B cell (primary cell): Measurements from ENCODE around the gene RGS6. TPM values are rescaled to one million over a fixed set of nuclear protein-coding genes. Genes with fewer than 3 reads are reported as not detected.

ENCODE experiments used
- ATAC-seq: fragments of 200-7000 bp; cut with Tn5 transposase; one replicate; pipeline ENCODE4 v1.10.0; 2021; ENCODE audit warnings: low read depth, mild to moderate bottlenecking, moderate number of reproducible peaks, moderate library complexity
- CTCF ChIA-PET: fragments of 350-600 bp; sonication (Branson Sonifier 250); formaldehyde crosslinking; loops from one replicate; lab custom pipeline; 2021; ENCODE audit warnings: antibody characterized with exemption, inconsistent platforms; lab: Charles Lee
- POLR2A ChIA-PET: fragments of 350-600 bp; sonication (Branson Sonifier 250); formaldehyde crosslinking; loops from one replicate; lab custom pipeline; 2021; ENCODE audit warnings: antibody characterized with exemption; lab: Charles Lee
- DNase-seq: peaks from one replicate; pipeline ENCODE4 v3.0.0; 2013
- H2AFZ ChIP-seq: 2 replicates; pipeline ENCODE4 v1.6.1; 2012; ENCODE audit warnings: mild to moderate bottlenecking, low read depth, low read length; ENCODE audit not compliant: insufficient read depth, poor library complexity, severe bottlenecking
- H3K27ac ChIP-seq, 2 donors: 1 replicate in 1 of 2; 2 replicates in 1 of 2; pipeline ENCODE4 v1.5.1; 2012 to 2013; ENCODE audit warnings: low read length in 2 of 2, mild to moderate bottlenecking in 2 of 2, moderate library complexity in 1 of 2
- H3K27me3 ChIP-seq, 4 experiments: fragments of 200-600 bp in 1 of 4; sonication (generic) in 1 of 4; replicated peaks in 1 of 4; 1 replicate in 2 of 4; 2 replicates in 2 of 4; pipeline versions ENCODE4 v1.6.1 to v1.7.0; 2013 to 2016; ENCODE audit warnings: low read length in 3 of 4, mild to moderate bottlenecking in 2 of 4, mixed read lengths in 1 of 4, moderate library complexity in 1 of 4; ENCODE audit not compliant: insufficient read depth in 4 of 4, control insufficient read depth in 3 of 4; ENCODE audit errors: control extremely low read depth in 1 of 4
- H3K36me3 ChIP-seq, 2 experiments: replicated peaks in 1 of 2; 1 replicate in 1 of 2; 2 replicates in 1 of 2; pipeline versions ENCODE4 v1.6.1 to v1.7.1; 2013; ENCODE audit warnings: low read length in 1 of 2; ENCODE audit not compliant: insufficient read depth in 2 of 2, control insufficient read depth in 1 of 2; ENCODE audit errors: control extremely low read depth in 1 of 2, extremely low read depth in 1 of 2
- H3K4me1 ChIP-seq, 2 donors: fragments of 200-600 bp in 1 of 2; sonication (generic) in 1 of 2; 1 replicate in 1 of 2; 2 replicates in 1 of 2; pipeline versions ENCODE4 v1.5.1 to v1.6.1; 2013 to 2017; ENCODE audit warnings: low read length in 2 of 2; ENCODE audit not compliant: control insufficient read depth in 2 of 2, insufficient read depth in 2 of 2
- H3K4me2 ChIP-seq: replicated peaks from 2 replicates; pipeline ENCODE3; 2012; ENCODE audit warnings: mild to moderate bottlenecking, low read depth, low read length; ENCODE audit not compliant: poor library complexity, severe bottlenecking
- H3K4me3 ChIP-seq, 5 experiments: fragments of 200-600 bp in 1 of 5; sonication (generic) in 1 of 5; 1 replicate in 3 of 5; 2 replicates in 2 of 5; pipeline versions ENCODE4 v1.5.1 to v1.7.0; 2011 to 2016; ENCODE audit warnings: low read length in 4 of 5, mild to moderate bottlenecking in 4 of 5, low read depth in 2 of 5, control low read depth in 1 of 5, moderate library complexity in 1 of 5; ENCODE audit not compliant: insufficient read depth in 1 of 5; ENCODE audit errors: control extremely low read depth in 1 of 5, extremely low read depth in 1 of 5
- H3K79me2 ChIP-seq: fragments of 200-600 bp; sonication (generic); one replicate; pipeline ENCODE4 v1.6.0; 2016; ENCODE audit warnings: low read length; ENCODE audit not compliant: control insufficient read depth, insufficient read depth
- H3K9ac ChIP-seq: fragments of 200-600 bp; sonication (generic); 2 replicates; pipeline ENCODE4 v1.6.1; 2017; ENCODE audit warnings: mild to moderate bottlenecking, low read length, moderate library complexity
- H3K9me3 ChIP-seq, 3 donors: one replicate each; pipeline versions ENCODE4 v1.6.1 to v1.7.1; 2013; ENCODE audit warnings: low read length in 2 of 3; ENCODE audit not compliant: control insufficient read depth in 2 of 3, insufficient read depth in 1 of 3; ENCODE audit errors: control extremely low read depth in 1 of 3
- H4K20me1 ChIP-seq: 2 replicates; pipeline ENCODE4 v1.6.0; 2012; ENCODE audit warnings: mild to moderate bottlenecking, low read length; ENCODE audit not compliant: insufficient read depth, control insufficient read depth, poor library complexity, severe bottlenecking
- H3K27ac Mint-ChIP-seq: one replicate; pipeline ENCODE4 v1.8.0; 2021; ENCODE audit warnings: mixed read lengths
- H3K27me3 Mint-ChIP-seq: one replicate; pipeline ENCODE4 v1.8.0; 2021; ENCODE audit warnings: mixed read lengths
- H3K4me1 Mint-ChIP-seq: one replicate; pipeline ENCODE4 v1.8.0; 2021; ENCODE audit warnings: mixed read lengths
- H3K4me3 Mint-ChIP-seq: one replicate; pipeline ENCODE4 v1.8.0; 2021; ENCODE audit warnings: mixed read lengths
- H3K9me3 Mint-ChIP-seq: one replicate; pipeline ENCODE4 v1.8.0; 2022; ENCODE audit warnings: mixed read lengths; ENCODE audit not compliant: insufficient read depth
- CTCF ChIP-seq: fragments of 200-600 bp; IDR thresholded peaks from one replicate; pipeline ENCODE4 v1.8.0; 2022; ENCODE audit warnings: antibody characterized with exemption, mild to moderate bottlenecking
- EZH2 ChIP-seq: IDR thresholded peaks from 2 replicates; pipeline ENCODE4 v1.6.1; 2012; ENCODE audit warnings: borderline replicate concordance, low read depth, mild to moderate bottlenecking, moderate library complexity, low read length; ENCODE audit not compliant: insufficient read depth, poor library complexity, severe bottlenecking
- WGBS: methylation state at CpG from one replicate; pipeline ENCODE4 v1.1.5; 2013; ENCODE audit warnings: missing lambda C conversion rate; ENCODE audit not compliant: insufficient coverage; 5-methylcytosine and 5-hydroxymethylcytosine counted together
- intact Hi-C: fragments of 100-400 bp; cut with micrococcal nuclease; formaldehyde crosslinking; loops from one replicate; pipeline ENCODE4 v1.10.0; 2022
- polyA plus RNA-seq: library from polyadenylated mRNA; depleted of rRNA; stranded (reverse); fragments of >200 nt; gene quantifications from 2 replicates; pipeline ENCODE4 v1.2.3, GENCODE V29; 2012
- total RNA-seq, 2 donors: library from RNA; stranded (reverse); fragments of 120-200 nt in 1 of 2; gene quantifications; 1 replicate in 1 of 2; 2 replicates in 1 of 2; pipeline versions ENCODE4 v1.2.3 to v1.2.4, GENCODE V29; 2013 to 2022

The RGS6 gene
- total and polyA plus RNA-seq, 2 donors (not counting 1 experiment from before 2014, with no cell fraction given), result 0.07 TPM; not detected in 1

- ATAC-seq, result no peak
- no peak overlapping the region for H2AFZ ChIP-seq
- no peak overlapping the region for H3K4me3 Mint-ChIP-seq
- WGBS, result no CpG with 5 or more reads among the region's 1 CpG
- no peaks in the 10 kb centered on the region for H3K79me2 ChIP-seq
- TF ChIP-seq CTCF, result no peak
- no peak for TF ChIP-seq EZH2
- no peak overlapping the region for H3K9ac ChIP-seq
- POLR2A ChIA-PET, result no interaction called here
- H3K9me3 ChIP-seq, result no peaks in the 10 kb centered on the region
- H3K9me3 Mint-ChIP-seq, result no peaks in the 10 kb centered on the region
- H3K4me2 ChIP-seq, result no peak overlapping the region
- no peaks in the 10 kb centered on the region for H4K20me1 ChIP-seq
- H3K36me3 ChIP-seq, result no peaks in the 10 kb centered on the region
- H3K27ac Mint-ChIP-seq, result no peak overlapping the region
- no peaks in the 10 kb centered on the region for H3K4me1 ChIP-seq
- no peak for DNase-seq
- no peak overlapping the region for H3K27ac ChIP-seq
- CTCF ChIA-PET, result interaction anchor here (0.7 kb wide), 1 partner anchor 1153 kb away, joined by 3 read pairs; no protein-coding TSS in a partner anchor
- H3K27me3 Mint-ChIP-seq, result peaks cover 26% of the 10 kb centered on the region
- intact Hi-C loops, result no loop called here
- no peak overlapping the region for H3K4me3 ChIP-seq
- H3K27me3 ChIP-seq, result peaks cover 0 to 24% (median 9%) of the 10 kb centered on the region in 4 experiments
- no peaks in the 10 kb centered on the region for H3K4me1 Mint-ChIP-seq
These were observed 360.4 kb downstream of the RGS6 start for GRCh38 chr14:72292689-72293024.

GRCh38 chr14:72301352-72301751 lies 369.1 kb downstream of the RGS6 start:
- H3K4me1 ChIP-seq, result no peaks in the 10 kb centered on the region
- ATAC-seq (no peak), DNase-seq (no peak)
- WGBS, result no CpG with 5 or more reads among the region's 3 CpGs
- H3K4me1 Mint-ChIP-seq, result no peaks in the 10 kb centered on the region
- no peaks in the 10 kb centered on the region for H3K36me3 ChIP-seq
- H4K20me1 ChIP-seq, result no peaks in the 10 kb centered on the region
- H3K4me3 Mint-ChIP-seq, result no peak overlapping the region
- H3K27me3 ChIP-seq, result peaks cover 0 to 3% (median under 1%) of the 10 kb centered on the region in 4 experiments
- ChIA-PET CTCF (no interaction called here), POLR2A (no interaction called here)
- H3K9ac ChIP-seq, result no peak overlapping the region
- no peak overlapping the region for H3K27ac ChIP-seq
- no peak for TF ChIP-seq EZH2
- TF ChIP-seq CTCF, result no peak
- H3K27me3 Mint-ChIP-seq, result peaks cover 43% of the 10 kb centered on the region
- H3K9me3 ChIP-seq, result peaks cover 0 to 5% (median 1%) of the 10 kb centered on the region in 3 donors
- H3K4me3 ChIP-seq, result no peak overlapping the region
- H3K79me2 ChIP-seq, result no peaks in the 10 kb centered on the region
- H3K4me2 ChIP-seq, result no peak overlapping the region
- intact Hi-C loops, result no loop called here
- H3K27ac Mint-ChIP-seq, result no peak overlapping the region
- H2AFZ ChIP-seq, result no peak overlapping the region
- peaks cover 9% of the 10 kb centered on the region for H3K9me3 Mint-ChIP-seq
